ENCODE data around the gene CCDC138. TPM values are rescaled to one million over a fixed set of nuclear protein-coding genes. Genes with fewer than 3 reads are reported as not detected.

CCDC138 gene
- total RNA-seq, 1 donor from 2014 or later: 6.0 TPM

- peaks cover 15% of the 10 kb centered on the region for H3K9me3 Mint-ChIP-seq (ENCODE audit: unreplicated experiment)
- H3K36me3 Mint-ChIP-seq (ENCODE audit: unreplicated experiment): peaks cover 3% of the 10 kb centered on the region
- H3K27ac Mint-ChIP-seq (ENCODE audit: unreplicated experiment): no peak overlapping the region
- peaks cover 55% of the 10 kb centered on the region for H3K27me3 Mint-ChIP-seq (ENCODE audit: unreplicated experiment)
- TF ChIP-seq CTCF (IDR thresholded peaks at IDR 0.05): no peak
- DNase-seq (ENCODE audit: extremely low spot score, unreplicated experiment): no peak
- H3K4me3 Mint-ChIP-seq (ENCODE audit: unreplicated experiment): no peak overlapping the region
- H3K4me1 Mint-ChIP-seq (ENCODE audit: unreplicated experiment): no peaks in the 10 kb centered on the region
Observed at GRCh38 chr2:108904680-108905079, 118.1 kb downstream of the CCDC138 start.

GRCh38 chr2:108905176-108905575 is 118.6 kb downstream of the CCDC138 start:
- no peak for DNase-seq (ENCODE audit: extremely low spot score, unreplicated experiment)
- TF ChIP-seq CTCF (IDR thresholded peaks at IDR 0.05): no peak
- Mint-ChIP-seq H3K9me3 (ENCODE audit: unreplicated experiment) (peaks cover 12% of the 10 kb centered on the region), H3K36me3 (ENCODE audit: unreplicated experiment) (peaks cover 3% of the 10 kb centered on the region), H3K4me1 (ENCODE audit: unreplicated experiment) (no peaks in the 10 kb centered on the region), H3K27me3 (ENCODE audit: unreplicated experiment) (peaks cover 54% of the 10 kb centered on the region), H3K27ac (ENCODE audit: unreplicated experiment) (no peak overlapping the region), H3K4me3 (ENCODE audit: unreplicated experiment) (no peak overlapping the region)

GRCh38 chr2:108905906-108906305 is 119.3 kb downstream of the CCDC138 start:
- no peak overlapping the region for H3K4me3 Mint-ChIP-seq (ENCODE audit: unreplicated experiment)
- no peak overlapping the region for H3K27ac Mint-ChIP-seq (ENCODE audit: unreplicated experiment)
- peaks cover 46% of the 10 kb centered on the region for H3K27me3 Mint-ChIP-seq (ENCODE audit: unreplicated experiment)
- DNase-seq (ENCODE audit: extremely low spot score, unreplicated experiment): peak; percentile 76
- peaks cover 3% of the 10 kb centered on the region for H3K36me3 Mint-ChIP-seq (ENCODE audit: unreplicated experiment)
- peaks cover 7% of the 10 kb centered on the region for H3K9me3 Mint-ChIP-seq (ENCODE audit: unreplicated experiment)
- TF ChIP-seq CTCF (IDR thresholded peaks at IDR 0.05): no peak
- no peaks in the 10 kb centered on the region for H3K4me1 Mint-ChIP-seq (ENCODE audit: unreplicated experiment)

- TF ChIP-seq CTCF (IDR thresholded peaks at IDR 0.05): no peak
- Mint-ChIP-seq H3K4me3 (ENCODE audit: unreplicated experiment) (no peak overlapping the region), H3K27me3 (ENCODE audit: unreplicated experiment) (peaks cover 46% of the 10 kb centered on the region), H3K27ac (ENCODE audit: unreplicated experiment) (no peak overlapping the region), H3K36me3 (ENCODE audit: unreplicated experiment) (no peaks in the 10 kb centered on the region), H3K9me3 (ENCODE audit: unreplicated experiment) (peaks cover under 1% of the 10 kb centered on the region), H3K4me1 (ENCODE audit: unreplicated experiment) (no peaks in the 10 kb centered on the region)
- DNase-seq (ENCODE audit: extremely low spot score, unreplicated experiment): peak; percentile 76
Observed at GRCh38 chr2:108906403-108907077, 120.0 kb downstream of the CCDC138 start.

GRCh38 chr2:108907822-108908712 is 121.5 kb downstream of the CCDC138 start:
- Mint-ChIP-seq H3K4me1 (ENCODE audit: unreplicated experiment) (no peaks in the 10 kb centered on the region), H3K36me3 (ENCODE audit: unreplicated experiment) (no peaks in the 10 kb centered on the region), H3K4me3 (ENCODE audit: unreplicated experiment) (no peak overlapping the region), H3K27ac (ENCODE audit: unreplicated experiment) (no peak overlapping the region), H3K27me3 (ENCODE audit: unreplicated experiment) (peaks cover 41% of the 10 kb centered on the region), H3K9me3 (ENCODE audit: unreplicated experiment) (no peaks in the 10 kb centered on the region)
- TF ChIP-seq CTCF (IDR thresholded peaks at IDR 0.05): no peak
- DNase-seq (ENCODE audit: extremely low spot score, unreplicated experiment): peak; percentile 75
